NCI-H2107 treated with DMSO at 0.1 percent for 48 hours (cell line): ENCODE measurements around the gene WDR53.
"Not testable (repeated sequence)": the region's sequence is repeated elsewhere in the genome, so short reads cannot be mapped to it uniquely, and the experiment has no call there.

Source experiments
- DNase-seq: peaks from one replicate; lab custom pipeline; 2025; ENCODE audit not compliant: unreplicated experiment; lab: John Stamatoyannopoulos, UW

WDR53 gene

GRCh38 chr3:196559826-196560225, 8.5 kb downstream of the WDR53 start:
- DNase-seq = no peak

- DNase-seq = no peak
Observed at GRCh38 chr3:196558476-196558875, 9.9 kb downstream of the WDR53 start.

GRCh38 chr3:196557236-196557635, 11.1 kb downstream of the WDR53 start:
- no peak for DNase-seq

GRCh38 chr3:196555295-196555694, 13.1 kb downstream of the WDR53 start:
- no peak for DNase-seq

GRCh38 chr3:196554205-196554604, 14.1 kb downstream of the WDR53 start:
- no peak for DNase-seq

GRCh38 chr3:196553551-196553950, 14.8 kb downstream of the WDR53 start:
- DNase-seq = no peak

- DNase-seq = no peak
Observed at GRCh38 chr3:196552253-196552652, 16.1 kb downstream of the WDR53 start.

GRCh38 chr3:196550172-196550571, 18.2 kb downstream of the WDR53 start:
- DNase-seq = not testable (repeated sequence)

- DNase-seq = not testable (repeated sequence)
Observed at GRCh38 chr3:196549312-196549711, 19.0 kb downstream of the WDR53 start.

- DNase-seq = no peak
Observed at GRCh38 chr3:196547067-196547466, 21.3 kb downstream of the WDR53 start.

GRCh38 chr3:196546537-196546936, 21.8 kb downstream of the WDR53 start:
- no peak for DNase-seq

- DNase-seq = no peak
Observed at GRCh38 chr3:196544491-196544992, 23.8 kb downstream of the WDR53 start.

GRCh38 chr3:196541684-196542445, 26.5 kb downstream of the WDR53 start:
- no peak for DNase-seq

GRCh38 chr3:196537319-196537984, 30.9 kb downstream of the WDR53 start:
- no peak for DNase-seq

- DNase-seq = no peak
Observed at GRCh38 chr3:196533260-196533681, 35.1 kb downstream of the WDR53 start.

- DNase-seq = no peak
Observed at GRCh38 chr3:196531418-196531817, 36.9 kb downstream of the WDR53 start.

- no peak for DNase-seq
Observed at GRCh38 chr3:196528639-196529233, 39.6 kb downstream of the WDR53 start.

- DNase-seq = no peak
Observed at GRCh38 chr3:196525141-196525540, 43.2 kb downstream of the WDR53 start.

GRCh38 chr3:196524527-196524926, 43.8 kb downstream of the WDR53 start:
- DNase-seq = no peak

GRCh38 chr3:196523841-196524240, 44.5 kb downstream of the WDR53 start:
- no peak for DNase-seq

GRCh38 chr3:196521291-196521690, 47.1 kb downstream of the WDR53 start:
- not testable (repeated sequence) for DNase-seq

GRCh38 chr3:196519718-196520082, 48.7 kb downstream of the WDR53 start:
- no peak for DNase-seq
